ENCODE measurements around the gene FUBP3.

GRCh38 chr9:130554606-130555005, 24.8 kb upstream of the FUBP3 start:
- TF ChIP-seq, protein P1, sequence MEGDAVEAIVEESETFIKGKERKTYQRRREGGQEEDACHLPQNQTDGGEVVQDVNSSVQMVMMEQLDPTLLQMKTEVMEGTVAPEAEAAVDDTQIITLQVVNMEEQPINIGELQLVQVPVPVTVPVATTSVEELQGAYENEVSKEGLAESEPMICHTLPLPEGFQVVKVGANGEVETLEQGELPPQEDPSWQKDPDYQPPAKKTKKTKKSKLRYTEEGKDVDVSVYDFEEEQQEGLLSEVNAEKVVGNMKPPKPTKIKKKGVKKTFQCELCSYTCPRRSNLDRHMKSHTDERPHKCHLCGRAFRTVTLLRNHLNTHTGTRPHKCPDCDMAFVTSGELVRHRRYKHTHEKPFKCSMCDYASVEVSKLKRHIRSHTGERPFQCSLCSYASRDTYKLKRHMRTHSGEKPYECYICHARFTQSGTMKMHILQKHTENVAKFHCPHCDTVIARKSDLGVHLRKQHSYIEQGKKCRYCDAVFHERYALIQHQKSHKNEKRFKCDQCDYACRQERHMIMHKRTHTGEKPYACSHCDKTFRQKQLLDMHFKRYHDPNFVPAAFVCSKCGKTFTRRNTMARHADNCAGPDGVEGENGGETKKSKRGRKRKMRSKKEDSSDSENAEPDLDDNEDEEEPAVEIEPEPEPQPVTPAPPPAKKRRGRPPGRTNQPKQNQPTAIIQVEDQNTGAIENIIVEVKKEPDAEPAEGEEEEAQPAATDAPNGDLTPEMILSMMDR (IDR thresholded peaks at IDR 0.05): no peak
- TF ChIP-seq POLR2A (IDR thresholded peaks at IDR 0.05): no peak
